H1 (cell line): ENCODE measurements around the gene DNTTIP2. TPM values are rescaled to one million over a fixed set of nuclear protein-coding genes. Genes with fewer than 3 reads are reported as not detected.

Experiments used
- ASH2L ChIP-seq: fragments of 200-600, 300-600 bp; sonication (generic); IDR thresholded peaks from one replicate; pipeline ENCODE4 v1.7.1; 2017; ENCODE audit warnings: low read length
- EZH2 ChIP-seq: fragments of 200-600 bp; sonication (generic); IDR thresholded peaks from 2 replicates; pipeline ENCODE4 v1.7.1; 2012; ENCODE audit warnings: low read depth, mild to moderate bottlenecking, moderate library complexity, low read length, inconsistent platforms; ENCODE audit not compliant: severe bottlenecking
- HDAC6 ChIP-seq: IDR thresholded peaks from one replicate; pipeline ENCODE4 v1.7.1; 2012; ENCODE audit warnings: low read depth, mild to moderate bottlenecking, inconsistent platforms, low read length, moderate library complexity
- POU5F1 ChIP-seq: IDR thresholded peaks from 2 replicates; pipeline ENCODE4 v1.6.1; 2011; ENCODE audit warnings: low read depth, mild to moderate bottlenecking, low read length, moderate library complexity
- RBBP5 ChIP-seq: IDR thresholded peaks from 2 replicates; pipeline ENCODE4 v1.7.1; 2012; ENCODE audit warnings: low read depth, mild to moderate bottlenecking, inconsistent platforms, low read length, moderate library complexity, borderline replicate concordance
- RFX5 ChIP-seq: IDR thresholded peaks from 2 replicates; pipeline ENCODE4 v1.6.1; 2011; ENCODE audit warnings: low read depth, low read length, improper control_type of control experiment, borderline replicate concordance
- RNF2 ChIP-seq: fragments of 200-900, 300-1000 bp; sonication (generic); IDR thresholded peaks from 2 replicates; pipeline ENCODE4 v1.7.1; 2016; ENCODE audit warnings: borderline replicate concordance, low read depth, mild to moderate bottlenecking, antibody characterized with exemption, low read length; ENCODE audit not compliant: poor library complexity, severe bottlenecking; ENCODE audit errors: missing control alignments
- SUZ12 ChIP-seq: fragments of 200-600 bp; sonication (generic); IDR thresholded peaks from 2 replicates; pipeline ENCODE4 v1.6.1; 2012; ENCODE audit warnings: mild to moderate bottlenecking, inconsistent platforms, low read length, moderate library complexity, mixed read lengths
- TAF1 ChIP-seq: IDR thresholded peaks from 2 replicates; pipeline ENCODE4 v1.6.1; 2011; ENCODE audit warnings: mild to moderate bottlenecking, low read depth, low read length
- polyA plus RNA-seq, 7 experiments: library from polyadenylated mRNA; depleted of rRNA in 3 of 7; stranded (reverse) in 5 of 7; unstranded in 2 of 7; fragments of >200 nt in 5 of 7; fragments of 200-250 nt in 2 of 7; gene quantifications; 1 replicate in 5 of 7; 2 replicates in 1 of 7; 4 replicates in 1 of 7; pipeline versions ENCODE4 v1.2.1 to v1.2.3, GENCODE V29; 2011 to 2013; ENCODE audit warnings: missing spikeins in 2 of 7, mixed read lengths in 2 of 7
- total RNA-seq: library from RNA; stranded (reverse); fragmentation: NEBNext Ultra II Directional; extraction: Animal tissue kit (Norgen Biotek cat#: 25700); gene quantifications from 2 replicates; pipeline ENCODE4 v1.2.1, GENCODE V29; 2021

The DNTTIP2 gene
- total and polyA plus RNA-seq, 2 of the 8 experiments (the other 6 are each of a cell fraction or from before 2014, with no cell fraction given) = 6.3 to 80.4 TPM

DNA sequence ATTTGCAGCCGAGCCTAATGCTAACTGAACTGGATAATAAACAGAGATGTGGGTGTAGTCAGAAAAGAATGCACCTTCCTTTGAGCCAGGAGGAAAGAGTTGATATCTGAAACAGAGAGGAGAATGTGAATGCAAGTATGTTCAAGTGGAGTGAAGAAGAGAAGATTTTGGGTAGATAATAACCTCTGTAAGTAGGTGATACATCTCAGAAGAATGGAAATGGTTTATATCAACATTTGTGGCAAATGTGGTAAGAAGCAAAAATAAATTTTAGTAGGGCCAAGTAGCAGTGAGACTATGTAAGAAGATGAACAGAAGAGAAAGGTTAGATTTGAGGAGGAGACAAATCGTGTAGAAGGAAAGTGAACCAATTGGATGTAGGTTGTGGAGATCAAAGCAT, 1.7 kb upstream of the DNTTIP2 start (continued):
- TF ChIP-seq SUZ12 (no peak), ASH2L (no peak), TAF1 (no peak), EZH2 (no peak), POU5F1 (no peak), RFX5 (no peak), RNF2 (no peak), RBBP5 (no peak), HDAC6 (no peak)
- TF ChIP-seq, all 59 proteins: peak for 0
